ENCODE data around the gene TRIB2. TPM values are rescaled to one million over a fixed set of nuclear protein-coding genes. Genes with fewer than 3 reads are reported as not detected.

The TRIB2 gene
- total RNA-seq, 1 experiment from 2014 or later, result 34.8 TPM

- DNase-seq (ENCODE audit: low spot score), result no peak
Measured at GRCh38 chr2:12697617-12698016, 19.1 kb upstream of the TRIB2 start.

GRCh38 chr2:12700989-12701388 is 15.7 kb upstream of the TRIB2 start:
- no peak for DNase-seq (ENCODE audit: low spot score)

- no peak for DNase-seq (ENCODE audit: low spot score)
Measured at GRCh38 chr2:12701786-12702167, 15.0 kb upstream of the TRIB2 start.

GRCh38 chr2:12702168-12703121 is 14.3 kb upstream of the TRIB2 start:
- peak; percentile 44 for DNase-seq (ENCODE audit: low spot score)

- no peak for DNase-seq (ENCODE audit: low spot score)
Measured at GRCh38 chr2:12704378-12704777, 12.4 kb upstream of the TRIB2 start.

GRCh38 chr2:12705230-12705629 is 11.5 kb upstream of the TRIB2 start:
- DNase-seq (ENCODE audit: low spot score), result no peak

- DNase-seq (ENCODE audit: low spot score), result no peak
Measured at GRCh38 chr2:12705742-12706141, 11.0 kb upstream of the TRIB2 start.

- no peak for DNase-seq (ENCODE audit: low spot score)
Measured at GRCh38 chr2:12708508-12709206, 8.1 kb upstream of the TRIB2 start.

GRCh38 chr2:12709207-12709522 is 7.6 kb upstream of the TRIB2 start:
- no peak for DNase-seq (ENCODE audit: low spot score)

GRCh38 chr2:12710301-12710700 is 6.4 kb upstream of the TRIB2 start:
- no peak for DNase-seq (ENCODE audit: low spot score)

- DNase-seq (ENCODE audit: low spot score), result no peak
Measured at GRCh38 chr2:12711339-12711738, 5.4 kb upstream of the TRIB2 start.

GRCh38 chr2:12712881-12713280 is 3.9 kb upstream of the TRIB2 start:
- no peak for DNase-seq (ENCODE audit: low spot score)

- DNase-seq (ENCODE audit: low spot score), result peak; percentile 56
Measured at GRCh38 chr2:12714391-12715221, 2.1 kb upstream of the TRIB2 start.

- DNase-seq (ENCODE audit: low spot score), result no peak
Measured at GRCh38 chr2:12715258-12716031, 1.3 kb upstream of the TRIB2 start.

- DNase-seq (ENCODE audit: low spot score), result peak; percentile 63
Measured at GRCh38 chr2:12716032-12716281, 779 bp upstream of the TRIB2 start.

- DNase-seq (ENCODE audit: low spot score), result peak; percentile 66
Measured at GRCh38 chr2:12717191-12718014, 667 bp downstream of the TRIB2 start.

- no peak for DNase-seq (ENCODE audit: low spot score)
Measured at GRCh38 chr2:12718015-12718671, 1.4 kb downstream of the TRIB2 start.

- DNase-seq (ENCODE audit: low spot score), result no peak
Measured at GRCh38 chr2:12718711-12719399, 2.1 kb downstream of the TRIB2 start.

- DNase-seq (ENCODE audit: low spot score), result no peak
Measured at GRCh38 chr2:12719400-12720277, 2.9 kb downstream of the TRIB2 start.
